GM13976 (cell line): ENCODE measurements around the gene STK39.

Source experiments
- DNase-seq: peaks from one replicate; pipeline ENCODE4 v3.0.0; 2012; ENCODE audit warnings: low spot score
- CTCF ChIP-seq: IDR thresholded peaks from 2 replicates; pipeline ENCODE4 v1.5.1; 2012; ENCODE audit warnings: borderline replicate concordance, mild to moderate bottlenecking; ENCODE audit not compliant: insufficient read depth; ENCODE audit errors: extremely low read depth, missing control alignments, control extremely low read depth
- in situ Hi-C: fragments of 300-500 bp; cut with MboI; formaldehyde crosslinking; loops from one replicate; pipeline ENCODE4 v1.12.0; 2022; ENCODE audit warnings: low sequenced_read_pairs, mixed read lengths, inconsistent platforms; ENCODE audit not compliant: unreplicated experiment

STK39 gene

GRCh38 chr2:167940734-167941507, 306.5 kb downstream of the STK39 start:
- no peak for DNase-seq
- in situ Hi-C loops: no loop called here
- TF ChIP-seq CTCF: no peak

- no peak for DNase-seq
- TF ChIP-seq CTCF: no peak
- in situ Hi-C loops: no loop called here
Measured at GRCh38 chr2:167940346-167940725, 307.1 kb downstream of the STK39 start.

- DNase-seq: no peak
- TF ChIP-seq CTCF: no peak
- in situ Hi-C loops: no loop called here
Measured at GRCh38 chr2:167939514-167940345, 307.7 kb downstream of the STK39 start.

- in situ Hi-C loops: no loop called here
- DNase-seq: no peak
- no peak for TF ChIP-seq CTCF
Measured at GRCh38 chr2:167937403-167937802, 310.0 kb downstream of the STK39 start.

GRCh38 chr2:167935803-167936110, 311.6 kb downstream of the STK39 start:
- TF ChIP-seq CTCF: no peak
- in situ Hi-C loops: no loop called here
- DNase-seq: no peak

GRCh38 chr2:167933097-167933814, 314.1 kb downstream of the STK39 start:
- no peak for DNase-seq
- no peak for TF ChIP-seq CTCF
- in situ Hi-C loops: no loop called here
